HG03196 (cell line): ENCODE measurements around the gene THSD7B.

Source experiments
- ATAC-seq: cut with Tn5 transposase; IDR thresholded peaks from one replicate; pipeline ENCODE4 v1.9.1; 2021; ENCODE audit not compliant: unreplicated experiment

The THSD7B gene

GRCh38 chr2:136798766-136799165 is 33.4 kb downstream of the THSD7B start:
- no peak for ATAC-seq

GRCh38 chr2:136801661-136802060 is 36.3 kb downstream of the THSD7B start:
- no peak for ATAC-seq

GRCh38 chr2:136809998-136810397 is 44.7 kb downstream of the THSD7B start:
- ATAC-seq: no peak

- ATAC-seq: no peak
These were observed 53.5 kb downstream of the THSD7B start for GRCh38 chr2:136818839-136819238.

DNA sequence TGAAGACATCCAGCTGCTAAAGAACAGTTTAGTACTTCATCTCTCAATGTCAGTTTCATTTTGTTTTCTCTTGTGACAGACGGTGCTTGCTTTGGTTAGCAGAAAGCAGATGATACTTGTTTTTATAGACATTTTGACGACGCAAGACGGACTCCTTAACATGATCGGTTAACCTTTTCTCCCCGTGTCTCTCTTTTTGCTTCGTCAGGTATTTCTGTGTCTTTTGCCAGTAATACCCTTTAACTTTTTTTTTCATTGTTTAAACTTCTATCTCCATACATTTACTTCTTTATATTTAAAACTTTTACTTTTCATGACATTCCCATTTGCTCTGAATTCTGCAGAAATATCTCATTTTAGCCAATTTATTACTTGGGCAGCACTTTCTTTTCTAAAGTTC is 57.9 kb downstream of the THSD7B start:
- no peak for ATAC-seq

DNA sequence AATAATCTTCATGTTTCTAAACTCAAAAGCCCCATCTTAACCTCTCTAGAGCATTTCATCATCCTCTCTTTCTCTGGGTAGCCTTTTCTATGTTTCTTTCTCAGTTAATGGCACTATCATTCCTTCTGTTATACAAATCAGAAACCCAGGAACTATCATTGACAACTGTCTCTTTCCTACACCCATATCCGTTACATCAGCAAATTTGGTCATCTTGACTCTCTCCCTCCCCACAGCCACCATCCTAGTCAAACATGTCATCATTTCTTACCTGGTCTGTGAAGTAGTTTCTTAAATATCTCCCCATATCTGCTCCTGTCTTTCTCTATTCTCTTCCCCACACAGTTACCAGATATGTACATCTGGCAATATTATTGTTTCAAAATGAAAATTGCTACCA is 62.8 kb downstream of the THSD7B start:
- ATAC-seq: no peak

DNA sequence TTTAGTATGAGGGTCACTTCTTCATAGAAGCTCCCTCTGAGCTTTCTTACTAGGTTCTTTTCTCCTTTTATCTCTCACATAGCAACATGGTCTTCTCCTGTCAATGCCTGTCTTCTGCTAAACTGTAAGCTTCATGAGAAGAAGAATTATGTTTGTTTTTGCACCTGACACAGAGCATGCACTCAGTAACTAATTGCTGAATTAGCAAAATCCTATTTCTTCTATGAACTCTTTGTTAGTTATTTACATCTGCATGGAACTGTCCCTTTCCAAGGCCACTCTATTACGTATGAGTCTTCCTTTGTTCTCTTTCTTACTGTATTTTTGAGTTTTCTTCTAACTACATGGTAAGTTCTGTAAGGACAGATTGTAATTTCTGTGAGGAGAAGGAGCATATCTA is 63.4 kb downstream of the THSD7B start:
- ATAC-seq: no peak

- ATAC-seq: no peak
These were observed 79.2 kb downstream of the THSD7B start for GRCh38 chr2:136844546-136844945.

GRCh38 chr2:136858656-136859055 is 93.3 kb downstream of the THSD7B start:
- no peak for ATAC-seq

DNA sequence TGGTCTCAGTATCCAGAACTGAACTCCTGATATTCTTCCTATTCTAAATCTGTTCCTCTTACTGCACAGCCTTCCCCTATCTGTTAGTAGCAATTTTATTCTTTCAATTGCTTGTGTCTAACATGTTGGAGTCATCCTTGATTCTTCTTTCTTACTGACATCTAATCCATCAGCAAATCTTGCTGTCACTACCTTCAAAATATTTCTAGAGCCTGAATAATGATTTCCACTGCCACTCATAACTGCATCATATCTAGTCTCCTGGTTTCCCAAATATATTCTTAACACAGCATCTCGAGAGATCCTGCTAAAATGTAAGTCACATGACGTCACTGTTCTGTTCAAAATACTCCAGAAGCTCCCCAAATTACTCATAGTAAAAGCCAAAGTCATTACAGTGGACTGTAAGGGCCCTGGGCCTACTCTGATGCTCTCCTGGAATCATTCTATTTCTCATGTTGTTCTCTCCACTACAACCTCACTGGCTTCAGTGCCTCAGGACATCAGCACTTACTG is 95.2 kb downstream of the THSD7B start:
- ATAC-seq: no peak

GRCh38 chr2:136863468-136863867 is 98.1 kb downstream of the THSD7B start:
- no peak for ATAC-seq

- ATAC-seq: no peak
These were observed 98.5 kb downstream of the THSD7B start for GRCh38 chr2:136863874-136864273.

- no peak for ATAC-seq
These were observed 106.1 kb downstream of the THSD7B start for GRCh38 chr2:136871424-136871823.

- no peak for ATAC-seq
These were observed 108.9 kb downstream of the THSD7B start for GRCh38 chr2:136874258-136874657.

DNA sequence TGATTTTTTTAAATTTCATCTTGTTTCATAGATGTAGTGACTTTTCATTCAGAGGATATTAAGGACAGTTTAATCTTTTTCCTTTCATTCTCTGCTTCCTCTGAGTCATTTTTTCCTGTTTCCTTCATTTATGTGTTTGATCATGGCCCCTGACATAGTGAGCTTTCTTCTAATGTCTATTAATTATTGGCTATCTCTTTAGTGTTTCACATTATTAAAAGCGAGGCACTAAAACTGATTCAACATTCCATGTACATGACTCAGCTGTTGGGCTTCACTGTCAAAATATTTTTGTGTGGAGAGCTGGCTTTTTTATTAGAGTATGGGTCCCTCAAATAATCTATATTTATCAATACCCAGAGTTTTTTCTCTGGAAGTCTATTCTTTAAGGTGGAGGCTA is 125.8 kb downstream of the THSD7B start:
- ATAC-seq: no peak

DNA sequence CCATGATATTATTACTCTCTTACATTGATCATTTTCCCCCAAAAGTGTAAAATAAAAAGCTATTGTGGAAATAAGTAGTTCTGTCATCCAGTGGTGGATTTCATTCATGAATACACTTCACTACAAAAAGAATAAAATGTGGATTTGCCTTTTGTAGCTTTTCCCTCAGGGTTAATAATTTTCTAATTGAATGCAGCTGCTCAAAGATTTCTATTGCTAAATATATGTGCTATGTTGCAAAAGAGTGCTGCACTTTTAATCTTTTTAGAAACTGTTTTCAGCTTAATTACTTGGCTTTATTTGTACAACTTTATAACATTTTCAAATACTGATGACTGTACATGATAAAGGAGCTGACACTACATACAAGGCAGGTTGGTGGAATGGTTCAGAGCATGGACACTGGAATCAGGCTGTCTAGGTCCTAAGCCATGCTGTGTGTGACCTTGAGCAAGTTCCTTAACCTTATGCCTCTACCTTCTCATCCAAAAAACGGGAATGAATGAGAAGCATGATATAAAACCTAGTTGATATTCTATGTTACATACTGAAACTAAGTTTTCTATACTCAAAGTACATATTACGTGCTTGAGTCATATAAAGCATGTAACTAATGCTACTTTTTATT is 128.8 kb downstream of the THSD7B start:
- no peak for ATAC-seq

GRCh38 chr2:136901732-136902131 is 136.4 kb downstream of the THSD7B start:
- ATAC-seq: no peak

- ATAC-seq: no peak
These were observed 140.4 kb downstream of the THSD7B start for GRCh38 chr2:136905779-136906178.

- no peak for ATAC-seq
These were observed 144.4 kb downstream of the THSD7B start for GRCh38 chr2:136909777-136910176.

- ATAC-seq: no peak
These were observed 150.8 kb downstream of the THSD7B start for GRCh38 chr2:136916131-136916530.

GRCh38 chr2:136917411-136917881 is 152.1 kb downstream of the THSD7B start:
- no peak for ATAC-seq

GRCh38 chr2:136919682-136920081 is 154.3 kb downstream of the THSD7B start:
- no peak for ATAC-seq
